Gastroesophageal sphincter (tissue), 4 donors: ENCODE data around the gene FBLN1. TPM values are rescaled to one million over a fixed set of nuclear protein-coding genes. Genes with fewer than 3 reads are reported as not detected.

Source experiments
- ATAC-seq: fragments of 150-250 bp; one replicate; pipeline ENCODE4 v1.9.1; 2016; ENCODE audit warnings: mild to moderate bottlenecking, moderate library complexity
- H3K27ac ChIP-seq, 4 donors: fragments of 200-600 bp; sonication (generic) in 3 of 4; 1 replicate in 3 of 4; 2 replicates in 1 of 4; pipeline ENCODE4 v1.5.1; 2016 to 2019
- H3K27me3 ChIP-seq: fragments of 200-600 bp; sonication (generic); one replicate; pipeline ENCODE4 v1.5.1; 2019
- H3K36me3 ChIP-seq, 2 donors: fragments of 200-600 bp; sonication (generic); one replicate each; pipeline ENCODE4 v1.5.1; 2019; ENCODE audit warnings: control low read depth in 1 of 2
- H3K4me1 ChIP-seq, 3 donors: fragments of 200-600 bp; sonication (generic); 1 replicate in 2 of 3; 2 replicates in 1 of 3; pipeline ENCODE4 v1.5.1; 2016 to 2019; ENCODE audit warnings: control low read depth in 2 of 3
- H3K4me3 ChIP-seq, 2 donors: fragments of 200-600 bp; sonication (generic); one replicate each; pipeline ENCODE4 v1.5.1; 2019; ENCODE audit warnings: mild to moderate bottlenecking in 1 of 2, moderate library complexity in 1 of 2
- H3K9me3 ChIP-seq, 3 donors: fragments of 200-600 bp; sonication (generic); one replicate each; pipeline ENCODE4 v1.5.1; 2017 to 2019; ENCODE audit warnings: control low read depth in 2 of 3
- EP300 ChIP-seq: sonication (generic); formaldehyde crosslinking; IDR thresholded peaks from one replicate; pipeline ENCODE4 v1.6.1; 2017; ENCODE audit warnings: antibody characterized with exemption, mild to moderate bottlenecking
- POLR2A ChIP-seq, 2 donors: fragments of 450-650 bp; IDR thresholded peaks; one replicate each; pipeline ENCODE4 v1.6.1; 2017; ENCODE audit warnings: antibody characterized with exemption in 2 of 2, mild to moderate bottlenecking in 2 of 2, moderate library complexity in 1 of 2
- POLR2AphosphoS5 ChIP-seq: sonication (generic); formaldehyde crosslinking; IDR thresholded peaks from one replicate; pipeline ENCODE4 v1.6.1; 2017; ENCODE audit warnings: antibody characterized with exemption
- WGBS, 2 donors: methylation state at CpG; one replicate each; pipeline ENCODE4 v1.1.5; 2018; ENCODE audit warnings: low coverage in 1 of 2; 5-methylcytosine and 5-hydroxymethylcytosine counted together
- total RNA-seq, 4 donors: library from RNA; depleted of rRNA; stranded (reverse); fragments of >200 nt; gene quantifications; one replicate each; pipeline ENCODE4 v1.1.0, GENCODE V29; 2016
- TF ChIP-seq, protein P1 (sequence below), 4 experiments: fragments of 200-600 bp in 2 of 4; fragments of 450-650 bp in 2 of 4; sonication (generic) in 1 of 4; IDR thresholded peaks; one replicate each; pipeline ENCODE4 v1.5.1; 2017 to 2019; ENCODE audit warnings: antibody characterized with exemption in 4 of 4, mild to moderate bottlenecking in 2 of 4, moderate library complexity in 2 of 4

Gene FBLN1
- total RNA-seq, 4 donors from 2014 or later: 241 to 597 (median 382) TPM

DNA sequence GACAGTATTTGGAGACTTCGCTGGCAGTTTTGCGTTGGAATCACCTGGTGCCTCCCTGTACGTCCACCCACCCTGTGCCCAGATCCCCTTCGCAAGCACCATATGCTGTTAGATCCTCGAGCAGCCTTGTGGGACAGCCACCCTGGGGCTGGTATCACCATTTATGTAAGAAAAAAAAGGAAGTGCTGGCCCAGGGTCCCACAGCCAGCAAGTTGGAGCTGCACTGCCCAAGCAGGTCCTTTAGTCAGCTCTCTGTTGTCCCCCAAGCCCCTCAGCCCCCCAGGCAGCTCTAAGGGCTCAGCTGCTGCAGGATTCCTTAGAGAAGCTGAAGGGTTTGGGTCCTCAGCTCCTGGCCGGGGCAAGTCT is 80.3 kb downstream of the FBLN1 start:
- H3K4me1 ChIP-seq: peaks cover 0 to 49% (median 0%) of the 10 kb centered on the region in 3 donors
- ATAC-seq: no peak
- WGBS, 2 donors: 75 to 80% methylated on average over 1 to 5 of the region's 6 CpGs
- no peak overlapping the region for H3K27ac ChIP-seq
- no peak overlapping the region for H3K4me3 ChIP-seq
- H3K9me3 ChIP-seq: no peaks in the 10 kb centered on the region
- H3K36me3 ChIP-seq: peaks cover 0 to 6% of the 10 kb centered on the region in 2 donors
- TF ChIP-seq POLR2AphosphoS5 (no peak), POLR2A (IDR thresholded peaks at IDR 0.05) (no peak), EP300 (no peak)
- TF ChIP-seq, protein P1, sequence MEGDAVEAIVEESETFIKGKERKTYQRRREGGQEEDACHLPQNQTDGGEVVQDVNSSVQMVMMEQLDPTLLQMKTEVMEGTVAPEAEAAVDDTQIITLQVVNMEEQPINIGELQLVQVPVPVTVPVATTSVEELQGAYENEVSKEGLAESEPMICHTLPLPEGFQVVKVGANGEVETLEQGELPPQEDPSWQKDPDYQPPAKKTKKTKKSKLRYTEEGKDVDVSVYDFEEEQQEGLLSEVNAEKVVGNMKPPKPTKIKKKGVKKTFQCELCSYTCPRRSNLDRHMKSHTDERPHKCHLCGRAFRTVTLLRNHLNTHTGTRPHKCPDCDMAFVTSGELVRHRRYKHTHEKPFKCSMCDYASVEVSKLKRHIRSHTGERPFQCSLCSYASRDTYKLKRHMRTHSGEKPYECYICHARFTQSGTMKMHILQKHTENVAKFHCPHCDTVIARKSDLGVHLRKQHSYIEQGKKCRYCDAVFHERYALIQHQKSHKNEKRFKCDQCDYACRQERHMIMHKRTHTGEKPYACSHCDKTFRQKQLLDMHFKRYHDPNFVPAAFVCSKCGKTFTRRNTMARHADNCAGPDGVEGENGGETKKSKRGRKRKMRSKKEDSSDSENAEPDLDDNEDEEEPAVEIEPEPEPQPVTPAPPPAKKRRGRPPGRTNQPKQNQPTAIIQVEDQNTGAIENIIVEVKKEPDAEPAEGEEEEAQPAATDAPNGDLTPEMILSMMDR (IDR thresholded peaks at IDR 0.05): no peak
- H3K27me3 ChIP-seq: peaks cover 45% of the 10 kb centered on the region

DNA sequence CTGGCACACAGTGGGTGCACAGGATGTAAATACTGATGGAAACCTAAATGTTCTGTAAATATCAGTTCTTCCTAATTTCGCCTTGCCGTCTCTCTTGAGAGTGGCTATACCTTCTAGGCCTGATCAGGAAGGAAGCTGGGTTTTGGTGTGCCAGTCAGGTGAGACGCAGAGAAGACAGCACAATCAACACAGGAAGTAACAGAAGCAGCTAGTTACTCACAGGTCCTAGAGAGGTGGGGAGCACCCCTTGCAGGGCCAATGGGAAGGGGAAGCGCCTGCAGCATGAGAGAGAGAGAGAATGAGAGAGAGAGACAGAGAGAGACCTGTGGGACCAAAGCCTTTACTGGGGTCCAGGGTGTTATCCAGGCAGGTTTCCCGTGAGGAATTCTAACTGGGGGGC is 80.8 kb downstream of the FBLN1 start:
- TF ChIP-seq POLR2A (IDR thresholded peaks at IDR 0.05): no peak
- TF ChIP-seq, protein P1 (IDR thresholded peaks at IDR 0.05): no peak
- TF ChIP-seq EP300: no peak
- no peak for TF ChIP-seq POLR2AphosphoS5
- WGBS, 2 donors: 80% methylated on average over 4 of the region's 5 CpGs; no CpG with 5 or more reads in 1 of the 2 donors
- Histone ChIP-seq H3K27ac (no peak overlapping the region), H3K36me3 (peaks cover 0 to 6% of the 10 kb centered on the region in 2 donors), H3K4me1 (peaks cover 0 to 43% (median 0%) of the 10 kb centered on the region in 3 donors), H3K9me3 (no peaks in the 10 kb centered on the region), H3K4me3 (no peak overlapping the region), H3K27me3 (peaks cover 47% of the 10 kb centered on the region)
- no peak for ATAC-seq

DNA sequence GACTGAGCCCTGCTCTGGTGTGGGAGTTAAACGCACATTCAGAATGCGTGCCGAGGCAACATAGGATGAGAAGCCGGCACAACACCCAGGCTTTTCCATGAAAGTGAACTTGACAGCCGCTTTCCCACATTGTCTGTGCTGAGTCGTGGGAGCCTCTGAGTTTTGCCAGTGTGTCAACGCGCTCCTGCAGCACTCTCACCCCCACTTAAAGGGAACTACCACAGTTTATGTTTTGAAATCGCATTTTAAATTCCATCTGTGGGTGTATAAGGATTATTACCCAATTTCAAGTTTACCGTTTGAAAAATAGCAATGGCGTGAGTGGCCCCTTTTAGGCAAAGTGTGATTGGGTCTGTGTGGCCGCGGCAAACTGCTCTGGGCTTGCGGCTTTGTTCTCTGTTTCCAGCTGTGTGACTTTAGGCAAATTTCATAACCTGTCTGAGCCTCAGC is 81.5 kb downstream of the FBLN1 start:
- peak; percentile 65 for ATAC-seq
- no peak overlapping the region for H3K4me3 ChIP-seq
- no peaks in the 10 kb centered on the region for H3K36me3 ChIP-seq
- peaks cover 41% of the 10 kb centered on the region for H3K27me3 ChIP-seq
- H3K4me1 ChIP-seq: peaks cover 0 to 37% (median 0%) of the 10 kb centered on the region in 3 donors
- H3K27ac ChIP-seq: peak overlapping the region in 1 of 4 donors; percentile 20
- WGBS, 2 donors: 47 to 72% methylated on average over 5 to 9 of the region's 14 CpGs
- H3K9me3 ChIP-seq: no peaks in the 10 kb centered on the region
- TF ChIP-seq POLR2A (IDR thresholded peaks at IDR 0.05): no peak
- no peak for TF ChIP-seq POLR2AphosphoS5
- TF ChIP-seq, protein P1 (IDR thresholded peaks at IDR 0.05): no peak
- no peak for TF ChIP-seq EP300

DNA sequence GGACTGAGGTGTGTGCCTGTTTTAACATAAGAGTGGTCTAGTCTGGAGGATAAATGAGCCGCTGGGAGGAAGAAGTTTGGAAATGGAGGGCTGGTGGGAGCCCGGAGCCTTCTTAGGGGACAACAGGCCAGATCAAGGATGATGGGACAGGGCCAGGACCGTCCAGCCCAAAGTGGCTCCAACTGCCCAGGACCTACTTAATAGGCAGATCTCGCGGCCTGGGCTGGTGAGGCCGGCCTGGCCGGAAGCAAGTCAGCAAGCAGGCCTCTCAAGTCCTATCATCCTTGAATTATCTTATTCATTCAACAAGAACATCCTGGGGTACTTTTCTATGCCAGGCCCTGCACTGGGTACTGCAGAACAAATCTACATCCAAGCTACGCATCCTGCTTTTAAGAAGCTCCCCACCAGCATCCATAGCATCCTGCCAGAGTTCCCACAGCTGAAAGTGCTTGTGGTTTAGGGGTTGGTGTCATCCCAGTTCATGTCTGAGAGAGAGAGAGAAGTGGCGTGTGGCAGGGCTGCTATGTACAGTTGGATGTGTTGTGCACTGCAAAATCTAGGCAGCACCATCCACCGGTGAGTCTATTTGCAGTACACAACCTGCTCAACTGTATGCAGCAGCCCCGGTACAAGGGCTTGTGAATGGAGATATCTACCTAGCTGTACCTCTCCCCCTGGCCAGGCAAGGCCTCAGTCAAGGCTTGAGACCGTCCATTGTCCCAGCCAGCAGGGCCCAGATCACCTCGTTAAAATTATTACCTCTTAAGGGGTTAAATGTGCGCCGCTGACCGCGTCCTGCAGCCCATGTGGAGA is 82.1 kb downstream of the FBLN1 start:
- ATAC-seq: no peak
- 80% methylated on average over 8 of the region's 17 CpGs; no CpG with 5 or more reads in 1 of the 2 donors for WGBS, 2 donors
- Histone ChIP-seq H3K27me3 (peaks cover 37% of the 10 kb centered on the region), H3K4me1 (peaks cover 0 to 34% (median 0%) of the 10 kb centered on the region in 3 donors), H3K36me3 (no peaks in the 10 kb centered on the region), H3K4me3 (no peak overlapping the region), H3K27ac (peak overlapping the region in 1 of 4 donors; percentile 20), H3K9me3 (no peaks in the 10 kb centered on the region)
- TF ChIP-seq, protein P1 (IDR thresholded peaks at IDR 0.05): no peak
- TF ChIP-seq POLR2AphosphoS5 (no peak), POLR2A (IDR thresholded peaks at IDR 0.05) (no peak), EP300 (no peak)

DNA sequence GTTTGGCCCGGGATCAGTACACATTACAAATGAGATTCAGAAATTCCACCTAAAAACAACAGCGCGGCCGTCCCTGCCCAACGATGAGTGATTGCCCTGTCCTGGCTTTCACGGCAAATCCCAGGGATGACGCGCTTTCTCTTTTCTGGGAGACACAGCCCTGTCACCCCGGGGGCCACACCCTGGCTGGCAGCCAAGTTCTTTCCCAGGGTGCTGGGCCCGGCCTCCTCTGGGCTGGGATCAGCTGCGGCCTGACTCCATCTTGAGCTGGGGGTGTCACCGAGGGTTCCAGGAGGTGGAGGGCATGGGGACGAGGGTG is 82.7 kb downstream of the FBLN1 start:
- WGBS, 2 donors: 20% methylated on average over 1 of the region's 13 CpGs; no CpG with 5 or more reads in 1 of the 2 donors
- Histone ChIP-seq H3K27ac (peak overlapping the region in 2 of 4 donors; percentile 20 to 24), H3K4me3 (no peak overlapping the region), H3K36me3 (no peaks in the 10 kb centered on the region), H3K27me3 (peaks cover 34% of the 10 kb centered on the region), H3K9me3 (no peaks in the 10 kb centered on the region), H3K4me1 (peaks cover 0 to 34% (median 0%) of the 10 kb centered on the region in 3 donors)
- TF ChIP-seq POLR2A (IDR thresholded peaks at IDR 0.05): no peak
- TF ChIP-seq POLR2AphosphoS5: peak; percentile 8
- no peak for ATAC-seq
